Activated gamma-delta T cell treated with Interleukin-2 at 50 U/mL for 16 hours (primary cell): ENCODE data around the gene SLC8A1.
"Not testable (repeated sequence)": the region's sequence is repeated elsewhere in the genome, so short reads cannot be mapped to it uniquely, and the experiment has no call there.

Source experiments
- DNase-seq: peaks from one replicate; pipeline ENCODE4 v3.0.0-alpha.2; 2020

SLC8A1 gene

DNA sequence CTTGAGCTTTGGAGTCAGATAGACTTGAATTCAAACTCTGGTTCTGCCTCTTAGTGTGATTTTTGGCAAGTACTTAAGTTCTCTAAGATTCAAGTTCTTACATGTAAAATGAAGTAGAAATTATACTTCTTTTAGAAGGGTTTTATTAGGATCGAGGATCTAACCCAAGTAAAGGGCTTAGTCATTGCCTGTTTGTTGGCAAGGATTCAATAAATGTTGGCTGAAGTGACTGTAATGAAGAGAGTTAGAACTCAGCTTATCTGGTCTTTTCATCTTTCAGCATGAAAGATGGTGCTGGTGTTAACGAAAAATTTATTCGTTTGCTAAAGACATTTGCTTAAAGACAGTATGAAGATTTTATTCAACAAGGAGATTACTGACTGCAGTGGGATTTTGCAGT lies 356.9 kb downstream of the SLC8A1 start:
- no peak for DNase-seq

DNA sequence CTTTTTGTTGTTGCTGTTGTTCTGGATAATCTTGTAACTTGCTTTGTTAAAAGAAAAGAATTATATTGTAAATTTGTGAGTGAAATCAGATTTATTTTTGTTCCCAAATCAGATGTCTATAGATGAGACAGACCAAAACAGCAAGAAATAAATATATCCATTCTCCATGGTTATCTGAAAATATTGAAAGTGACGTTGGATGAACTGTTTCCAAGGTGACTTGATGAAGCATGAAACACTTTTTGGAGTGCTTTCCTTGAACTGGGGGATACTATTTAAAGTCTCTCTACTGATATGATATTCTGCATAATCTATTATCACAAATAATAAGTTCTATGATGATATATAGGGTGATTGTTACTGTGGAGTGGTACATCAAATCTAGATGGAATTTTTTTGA lies 357.4 kb downstream of the SLC8A1 start:
- DNase-seq, result no peak

DNA sequence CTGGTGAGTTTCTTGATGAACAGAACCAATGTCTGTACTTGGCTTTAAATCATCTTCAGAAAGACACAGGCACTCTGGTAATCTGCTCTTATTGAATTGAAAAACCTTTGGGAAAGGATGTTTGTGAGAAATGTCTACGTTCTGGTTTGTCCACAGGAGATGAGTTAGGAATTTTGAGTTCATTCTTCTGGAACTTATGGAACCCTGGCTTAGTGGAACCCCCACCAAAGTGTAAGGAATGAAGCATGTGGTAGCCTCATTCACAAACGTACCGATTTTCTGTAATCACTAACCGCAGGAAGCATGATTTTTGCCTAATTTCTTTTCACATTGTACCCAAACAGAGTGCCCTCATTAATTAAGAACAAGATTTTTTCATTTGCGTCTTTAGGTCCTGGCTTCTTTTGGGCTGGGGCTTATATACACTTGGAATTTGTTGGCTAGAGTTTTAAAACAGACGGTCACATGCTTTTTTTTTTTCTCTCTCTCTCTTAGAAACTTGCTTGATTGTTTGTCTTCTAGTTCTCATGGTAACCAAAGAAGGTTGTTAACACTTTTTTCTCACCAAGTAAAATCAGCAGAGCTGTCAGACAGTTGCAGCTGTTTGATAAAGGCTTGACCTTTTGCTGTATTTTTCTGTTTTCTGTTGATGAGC lies 358.7 kb downstream of the SLC8A1 start:
- no peak for DNase-seq

DNA sequence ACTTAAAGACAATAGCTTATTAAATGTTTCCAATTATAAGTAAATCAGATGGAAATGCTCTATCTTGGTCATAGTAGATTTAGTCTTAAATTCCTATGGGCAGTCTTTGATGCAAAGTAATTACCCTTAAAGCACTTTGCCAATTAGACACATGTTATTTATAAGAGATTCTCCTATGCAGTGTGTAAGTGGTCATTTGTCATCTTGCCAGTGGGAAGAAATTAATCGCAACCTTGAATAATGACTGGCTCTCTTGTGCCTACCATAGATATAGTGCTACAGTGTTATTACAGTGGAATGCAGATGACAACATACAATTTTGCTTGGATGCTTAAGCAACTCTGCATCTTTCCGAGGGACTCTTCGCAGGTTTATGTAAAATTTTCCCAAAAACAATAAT lies 361.8 kb downstream of the SLC8A1 start:
- no peak for DNase-seq

DNA sequence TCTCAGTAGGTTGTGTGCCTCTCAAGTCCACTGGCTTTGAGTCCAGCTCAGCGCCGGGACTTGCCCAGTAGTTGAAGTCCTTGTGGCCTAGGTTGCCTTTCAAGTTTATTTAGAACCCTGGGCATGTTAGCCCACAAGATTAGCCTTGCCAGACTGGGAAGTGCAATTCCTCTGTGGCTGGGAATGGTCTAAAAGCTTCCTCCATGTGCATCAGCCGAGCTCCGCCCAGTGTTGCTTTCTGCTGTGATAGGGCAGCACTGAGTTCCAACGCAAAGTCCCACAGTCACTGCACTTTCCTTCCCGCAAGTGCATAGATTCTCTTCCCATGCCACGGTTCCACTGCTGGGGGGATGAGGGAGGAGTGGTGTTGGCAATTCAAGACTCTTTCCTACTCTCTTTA lies 364.0 kb downstream of the SLC8A1 start:
- no peak for DNase-seq

DNA sequence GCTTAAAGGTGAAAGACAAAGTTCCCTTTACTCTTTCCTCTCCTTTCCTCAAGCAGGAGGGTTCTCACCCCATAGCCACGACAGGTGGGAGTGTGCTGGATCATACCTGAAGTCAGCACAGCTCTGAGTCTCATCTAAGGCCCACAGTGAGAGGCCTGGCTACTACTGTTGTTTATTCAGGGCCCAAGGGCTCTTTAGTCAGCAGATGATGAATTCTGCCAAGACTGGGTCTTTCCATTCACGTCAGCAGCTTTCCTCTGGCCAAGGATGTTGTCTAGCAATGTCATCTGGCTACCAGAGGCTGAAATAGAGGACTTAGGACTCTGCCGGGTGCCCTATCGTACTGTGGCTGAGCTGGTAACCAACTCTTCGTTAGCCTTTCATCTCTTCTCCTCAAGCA lies 364.5 kb downstream of the SLC8A1 start:
- no peak for DNase-seq

DNA sequence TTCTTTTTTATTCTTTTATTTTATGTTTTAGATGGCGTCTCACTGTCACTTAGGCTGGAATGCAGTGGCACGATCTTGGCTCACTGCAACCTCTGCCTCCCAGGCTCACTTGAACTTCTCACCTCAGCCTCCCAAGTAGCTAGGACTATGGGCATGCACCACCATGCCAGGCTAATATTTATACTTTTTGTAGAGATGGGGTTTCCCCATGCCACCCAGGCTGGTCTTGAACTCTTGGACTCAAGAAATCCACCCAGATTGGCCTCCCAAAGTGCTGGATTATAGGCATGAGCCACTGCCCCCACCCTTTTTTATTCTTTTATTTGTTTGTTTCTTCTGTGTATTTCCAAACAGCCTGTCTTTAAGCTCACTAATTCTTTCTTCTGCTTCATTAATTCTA lies 366.1 kb downstream of the SLC8A1 start:
- no peak for DNase-seq

DNA sequence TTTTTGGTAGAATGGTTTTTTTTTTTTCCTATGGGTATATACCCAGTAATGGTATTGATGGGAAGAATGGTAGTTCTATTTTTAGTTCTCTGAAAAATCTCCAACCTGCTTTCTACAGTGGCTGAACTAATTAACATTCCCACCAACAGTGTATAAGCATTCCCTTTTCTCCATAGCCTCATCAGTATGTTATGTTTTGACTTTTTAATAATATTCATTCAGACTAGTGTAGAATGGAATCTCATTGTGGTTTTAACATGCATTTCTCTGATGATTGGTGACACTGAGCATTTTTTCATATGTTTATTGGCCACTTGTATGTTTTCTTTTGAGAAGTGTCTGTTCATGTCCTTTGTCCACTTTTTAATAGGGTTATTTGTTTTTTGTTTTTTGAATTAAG lies 378.6 kb downstream of the SLC8A1 start:
- DNase-seq, result not testable (repeated sequence)

DNA sequence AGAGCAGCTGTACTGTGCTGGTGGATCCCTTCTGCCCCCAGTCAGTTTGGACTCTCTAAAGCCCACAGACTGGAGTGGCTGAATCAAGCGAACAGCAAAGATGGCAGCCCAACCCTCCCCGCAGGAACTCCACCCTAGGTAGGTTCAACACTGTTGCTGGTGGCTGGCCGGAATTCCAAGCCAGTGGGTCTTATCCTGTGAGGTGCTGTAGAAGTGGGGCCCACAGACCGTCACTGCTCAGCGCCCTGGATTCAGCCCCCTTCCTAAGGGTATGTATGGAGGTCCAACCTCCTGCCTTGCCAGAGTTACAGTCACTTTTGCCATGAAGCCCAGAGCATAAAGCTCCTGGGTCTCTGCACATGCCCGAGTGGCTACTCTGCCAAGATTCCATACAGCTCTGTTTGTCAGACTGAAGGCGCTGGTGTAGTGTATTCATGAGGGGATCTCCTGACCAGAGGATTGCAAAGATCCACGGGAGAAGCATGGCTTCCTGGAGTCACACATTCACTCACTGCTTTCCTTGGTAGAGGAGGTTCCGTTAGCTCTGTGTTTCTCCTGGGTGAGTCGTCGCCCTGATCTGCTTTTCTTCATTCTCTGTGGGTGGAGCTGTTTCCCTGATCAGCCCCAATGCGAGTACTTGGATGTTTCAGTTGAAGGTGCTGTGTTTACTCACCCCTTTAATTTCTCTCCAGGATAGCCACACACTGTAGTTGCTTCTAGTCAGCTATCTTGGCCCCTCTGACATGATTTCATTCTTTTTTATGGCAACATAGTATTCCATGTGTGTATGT lies 379.3 kb downstream of the SLC8A1 start:
- DNase-seq, result no peak

DNA sequence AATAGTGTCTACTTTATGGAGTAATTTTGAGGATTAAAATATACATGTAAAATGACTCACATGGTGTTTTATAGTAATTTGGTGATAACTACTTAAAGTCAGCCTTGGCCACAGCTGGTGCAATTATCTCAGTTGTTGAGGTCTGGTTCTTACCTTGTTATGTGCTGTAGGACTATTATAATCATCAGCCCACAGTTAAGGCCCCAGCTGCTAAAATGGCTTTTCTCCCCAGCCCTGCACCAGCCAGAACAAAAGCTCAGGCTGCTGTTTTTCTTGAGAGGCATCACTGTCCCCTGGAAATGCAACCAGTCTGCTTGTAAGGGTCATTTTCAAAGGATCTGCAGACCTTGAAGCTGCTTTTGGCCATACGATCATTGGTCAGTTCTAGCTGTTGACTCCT lies 389.5 kb downstream of the SLC8A1 start:
- no peak for DNase-seq

DNA sequence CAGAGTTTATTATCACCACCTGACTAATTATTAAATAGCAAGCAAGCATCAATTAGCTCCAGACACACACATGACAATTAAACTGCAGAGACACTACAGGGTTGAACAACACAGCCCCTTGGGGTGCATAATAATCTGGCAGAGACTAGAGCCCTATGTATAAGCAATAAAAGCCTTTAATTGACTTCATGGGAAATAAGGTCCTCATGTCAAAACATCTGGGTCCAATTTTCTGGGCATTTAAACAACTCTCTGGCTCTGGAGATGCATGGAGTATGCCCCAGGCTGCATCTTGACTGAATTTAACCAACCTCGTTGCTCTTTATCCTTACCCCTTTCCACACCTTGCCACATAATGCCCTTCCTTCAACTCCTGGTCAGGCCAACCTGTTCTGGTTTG lies 402.1 kb downstream of the SLC8A1 start:
- DNase-seq, result no peak

DNA sequence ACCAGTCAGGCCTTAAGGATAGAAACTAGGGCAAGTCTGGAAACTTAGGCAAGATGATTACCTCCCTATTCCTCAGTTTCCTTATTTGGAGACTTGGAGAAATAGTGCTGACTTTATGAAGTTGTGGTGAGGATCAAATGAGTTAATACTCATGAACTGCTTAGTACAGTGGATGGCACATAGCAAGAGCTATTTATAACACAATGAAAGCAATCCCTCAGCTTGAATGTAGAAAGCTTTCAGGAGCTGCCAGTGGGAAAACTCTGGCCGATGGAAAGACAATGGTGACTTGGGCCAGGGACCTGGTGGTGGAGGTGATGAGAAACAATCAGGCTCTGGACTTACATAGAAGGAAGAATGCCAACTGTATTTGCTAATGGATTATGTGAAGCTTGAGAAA lies 403.4 kb downstream of the SLC8A1 start:
- no peak for DNase-seq

DNA sequence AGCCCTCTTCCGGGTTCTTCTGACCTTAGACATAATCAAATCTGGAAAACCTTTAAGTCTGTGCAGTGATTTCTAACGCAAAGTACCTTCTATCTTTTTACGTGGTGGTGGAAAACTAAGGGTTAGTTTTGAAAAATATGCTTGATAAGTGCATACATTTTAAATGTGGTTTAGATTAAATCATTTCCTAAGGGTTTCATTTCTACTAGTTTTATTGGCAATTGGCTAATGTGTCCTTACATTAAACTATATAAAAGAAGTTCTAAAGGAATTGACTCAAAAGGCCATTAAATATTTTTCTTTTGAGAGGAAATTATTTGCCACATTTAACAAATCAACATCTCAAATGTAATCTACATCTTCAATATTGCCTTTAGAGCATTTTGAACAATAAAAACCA lies 404.5 kb downstream of the SLC8A1 start:
- no peak for DNase-seq
